GM19467 (cell line): ENCODE measurements around the gene ZBTB7B.

ENCODE experiments used
- ATAC-seq: cut with Tn5 transposase; IDR thresholded peaks from one replicate; pipeline ENCODE4 v1.9.1; 2021; ENCODE audit warnings: mild to moderate bottlenecking, moderate library complexity; ENCODE audit not compliant: unreplicated experiment

ZBTB7B gene

GRCh38 chr1:155001675-155002463 is 733 bp upstream of the ZBTB7B start:
- ATAC-seq, result peak; percentile 49

DNA sequence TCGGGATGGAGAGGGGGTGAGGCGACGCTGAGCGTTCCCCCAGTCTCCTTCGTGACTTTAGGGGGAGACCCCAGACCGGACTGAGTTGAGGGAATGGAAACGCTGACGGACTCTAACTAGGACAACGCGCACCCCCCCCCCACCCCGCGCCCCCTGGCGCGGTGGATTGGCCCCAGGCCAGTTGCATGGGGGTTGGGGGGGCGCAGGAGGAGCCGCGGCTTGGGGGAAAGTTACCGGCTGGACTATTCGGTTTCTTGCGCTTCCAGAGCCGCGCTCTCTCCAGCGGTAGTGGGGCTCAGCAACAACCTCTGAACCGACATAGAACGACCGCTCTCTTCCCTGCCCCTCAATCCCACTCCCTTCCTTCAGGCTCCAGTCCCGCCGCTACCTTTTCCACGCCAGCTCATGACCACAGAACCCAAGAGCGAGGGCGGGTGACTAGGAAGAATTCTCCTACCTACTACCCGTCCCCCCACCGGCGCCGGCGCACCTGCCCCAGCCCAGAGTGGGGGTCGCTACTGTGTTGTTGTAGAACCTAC is 694 bp downstream of the ZBTB7B start:
- ATAC-seq, result no peak

GRCh38 chr1:155003766-155004351 is 1.3 kb downstream of the ZBTB7B start:
- no peak for ATAC-seq

DNA sequence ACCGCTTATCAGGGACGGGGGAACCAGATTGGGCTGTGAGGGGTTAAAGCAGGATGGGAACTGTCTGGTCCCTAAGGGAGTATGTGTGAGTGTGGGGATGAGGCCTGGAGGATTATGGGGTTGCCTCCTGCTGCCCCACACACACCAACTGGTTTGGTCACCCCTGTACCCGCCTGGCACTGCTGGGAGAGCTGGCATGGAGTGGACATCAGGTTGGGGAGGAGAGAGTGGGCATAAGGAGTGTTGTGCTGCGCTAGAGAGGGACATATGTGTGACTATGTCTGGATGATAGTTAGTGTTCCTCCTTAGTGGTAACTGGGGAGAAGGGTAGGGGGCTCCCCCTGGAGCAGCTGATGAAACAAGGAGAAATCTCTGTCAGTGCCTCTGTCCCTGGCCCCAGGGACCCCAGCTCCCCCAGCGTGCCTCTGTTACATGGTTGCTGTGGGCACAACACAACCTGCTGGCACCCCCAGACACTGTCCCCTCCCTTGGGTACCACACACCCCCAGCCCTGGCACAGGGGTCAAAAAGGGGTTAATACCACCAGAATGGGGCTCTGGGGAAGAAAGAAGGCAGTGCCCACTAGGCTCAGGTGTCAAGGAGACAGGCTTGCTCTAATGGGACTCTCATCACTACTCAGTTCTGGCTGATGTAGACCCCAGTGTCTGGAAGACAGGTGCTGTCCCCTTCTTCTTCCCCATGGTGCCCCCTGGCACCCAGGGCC is 1.9 kb downstream of the ZBTB7B start:
- ATAC-seq, result no peak

- no peak for ATAC-seq
Observed at GRCh38 chr1:155005076-155006011, 2.7 kb downstream of the ZBTB7B start.

- ATAC-seq, result no peak
Observed at GRCh38 chr1:155006601-155007101, 4.0 kb downstream of the ZBTB7B start.

DNA sequence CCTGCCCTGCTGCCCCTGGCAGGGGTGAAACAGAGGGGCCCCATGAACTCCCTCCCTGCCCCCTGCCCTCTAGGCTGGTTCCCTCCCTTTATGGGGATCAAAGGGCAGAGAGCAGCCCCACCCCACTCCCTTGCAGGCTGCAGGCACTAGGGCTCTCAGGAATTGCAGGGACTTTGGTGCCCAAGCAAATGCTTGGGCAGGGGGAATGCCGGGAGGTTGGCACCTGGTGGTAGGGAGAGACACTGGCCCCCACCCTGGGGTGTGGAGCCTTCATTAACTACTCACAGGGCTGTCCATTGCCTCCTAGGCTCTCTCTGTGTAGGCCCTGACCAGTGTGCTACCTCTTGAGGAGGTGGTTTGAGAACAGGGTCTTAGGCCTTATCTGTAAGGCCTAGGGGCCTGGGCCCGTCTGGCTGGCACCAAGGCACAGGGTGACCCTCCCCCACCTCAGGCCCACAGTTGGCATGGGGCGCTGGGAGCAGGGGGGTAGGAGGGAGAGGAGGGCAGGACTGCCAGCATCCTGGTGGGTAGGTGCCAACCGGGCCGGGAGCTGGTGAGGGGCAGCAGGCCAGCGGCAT is 4.7 kb downstream of the ZBTB7B start:
- no peak for ATAC-seq

DNA sequence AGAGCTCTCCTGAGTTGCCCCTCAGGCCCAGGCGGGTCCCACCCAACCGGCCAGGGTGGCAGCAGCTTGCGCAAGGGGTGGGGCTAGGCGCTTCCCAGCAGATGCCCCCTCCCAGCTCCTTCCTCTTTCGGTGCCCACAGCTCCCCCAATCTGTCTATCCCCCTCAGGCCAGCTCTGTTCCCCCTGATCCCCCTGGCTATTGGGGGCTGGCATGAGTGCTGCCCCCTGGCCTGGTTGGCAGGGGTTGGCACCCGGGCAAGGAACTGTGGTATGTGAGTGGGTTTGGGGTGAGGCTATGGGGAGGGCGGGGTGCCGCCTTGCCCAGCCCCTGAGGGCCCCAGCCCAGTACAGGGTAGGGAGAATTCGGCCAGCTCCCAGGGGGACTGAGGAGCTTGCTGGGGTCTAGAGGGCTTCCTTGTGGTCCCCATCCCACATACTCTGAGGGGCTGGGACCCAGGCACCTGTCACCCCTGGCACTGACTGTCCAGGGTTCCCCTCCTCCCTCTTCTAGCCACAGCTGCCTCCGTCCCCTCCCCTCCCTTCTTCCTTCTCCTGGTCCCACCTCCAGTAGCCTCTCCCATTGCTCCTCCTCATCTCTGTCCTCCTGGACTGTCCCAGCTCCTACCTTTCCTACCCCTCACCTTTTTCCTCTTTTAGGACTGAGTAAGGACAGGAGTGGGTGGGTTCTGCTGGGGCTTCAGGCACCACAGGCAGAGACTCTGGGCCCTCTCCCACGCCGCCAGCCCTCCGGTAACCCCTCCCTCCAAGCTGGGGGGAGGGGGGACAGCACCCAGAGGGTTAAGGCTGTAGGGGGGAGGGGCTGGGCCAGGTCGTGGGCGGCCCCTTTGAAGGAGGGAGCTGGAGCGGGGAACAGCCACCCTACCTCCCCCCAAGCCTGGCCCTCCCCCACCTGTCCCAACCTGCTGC is 5.7 kb downstream of the ZBTB7B start:
- no peak for ATAC-seq

DNA sequence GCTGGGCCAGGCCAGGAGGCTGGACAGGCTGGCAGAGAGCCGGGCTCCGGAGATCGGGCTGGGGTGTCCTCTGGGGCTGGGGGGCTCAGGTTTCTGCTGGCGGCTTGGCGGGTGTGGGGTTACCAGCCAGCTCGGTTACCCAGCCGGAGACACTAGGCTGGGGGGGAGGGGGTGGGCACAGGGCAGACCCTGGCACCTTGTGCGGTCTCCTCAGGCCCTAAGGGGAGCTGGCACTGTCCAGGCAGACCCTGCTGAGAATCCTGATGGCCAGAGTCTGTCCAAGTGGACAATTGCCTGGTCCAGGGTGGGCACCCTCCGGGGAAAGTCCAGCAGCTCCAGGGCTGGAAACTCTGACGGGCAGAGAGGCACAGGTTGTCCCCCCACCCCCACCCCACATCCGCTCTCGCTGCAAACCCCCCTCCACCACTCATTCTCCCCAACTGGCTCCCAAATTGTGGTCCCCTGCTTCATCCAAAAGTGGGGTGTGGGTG is 6.7 kb downstream of the ZBTB7B start:
- no peak for ATAC-seq

DNA sequence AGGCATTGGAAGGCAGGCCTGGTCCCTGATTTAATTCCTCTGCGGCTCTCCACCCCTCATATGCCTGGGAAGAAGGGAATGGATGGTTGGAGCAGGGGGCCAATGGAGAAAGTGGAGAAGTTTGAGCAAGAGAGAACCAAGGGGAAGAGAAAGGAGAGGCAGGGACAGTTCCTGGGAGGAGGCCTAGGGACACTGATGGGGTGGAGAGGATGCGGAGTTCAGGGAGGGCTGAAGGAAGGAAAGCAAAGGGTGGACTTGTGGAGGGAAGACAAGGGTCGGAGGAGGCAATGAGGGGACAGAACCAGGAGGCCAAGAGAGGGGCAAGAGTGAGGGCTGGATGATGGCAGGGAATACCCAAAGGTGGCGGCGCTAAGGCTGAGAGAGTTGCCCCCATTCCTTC is 7.1 kb downstream of the ZBTB7B start:
- ATAC-seq, result no peak

DNA sequence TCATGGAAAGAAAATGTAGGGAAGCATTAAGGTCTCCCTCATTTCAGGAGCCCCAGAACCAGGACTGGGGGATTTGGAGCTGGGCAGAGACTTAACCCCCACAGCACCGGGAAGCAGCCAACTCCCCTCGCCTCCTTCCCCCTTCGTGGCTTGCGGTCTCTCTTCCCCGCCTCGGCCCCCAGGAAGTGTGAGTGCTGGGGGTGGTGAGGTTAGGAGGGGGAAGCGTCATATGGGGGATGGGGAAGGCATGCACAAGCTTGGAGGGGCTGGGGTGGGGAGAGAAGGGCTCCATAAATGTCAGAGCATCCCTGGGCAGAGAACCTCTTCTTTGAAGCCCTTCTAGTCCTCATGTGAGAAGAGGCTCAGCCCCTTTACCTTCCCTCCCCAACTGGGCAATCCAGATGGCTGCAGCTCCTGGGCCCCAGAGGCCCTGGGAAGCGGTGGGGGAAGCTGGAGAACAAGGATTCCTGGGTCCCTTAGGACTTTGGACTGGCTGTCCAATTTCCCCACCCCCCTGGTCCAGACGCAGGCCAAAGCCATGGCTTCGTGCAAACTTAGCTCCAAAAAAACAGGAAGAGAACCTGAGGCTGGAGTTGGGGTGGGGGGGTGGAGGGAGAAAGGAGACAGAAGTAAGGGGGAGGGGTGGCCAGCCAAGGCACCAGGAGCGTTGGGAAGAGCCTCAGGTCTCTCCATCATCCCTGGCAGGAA is 7.8 kb downstream of the ZBTB7B start:
- ATAC-seq, result no peak

DNA sequence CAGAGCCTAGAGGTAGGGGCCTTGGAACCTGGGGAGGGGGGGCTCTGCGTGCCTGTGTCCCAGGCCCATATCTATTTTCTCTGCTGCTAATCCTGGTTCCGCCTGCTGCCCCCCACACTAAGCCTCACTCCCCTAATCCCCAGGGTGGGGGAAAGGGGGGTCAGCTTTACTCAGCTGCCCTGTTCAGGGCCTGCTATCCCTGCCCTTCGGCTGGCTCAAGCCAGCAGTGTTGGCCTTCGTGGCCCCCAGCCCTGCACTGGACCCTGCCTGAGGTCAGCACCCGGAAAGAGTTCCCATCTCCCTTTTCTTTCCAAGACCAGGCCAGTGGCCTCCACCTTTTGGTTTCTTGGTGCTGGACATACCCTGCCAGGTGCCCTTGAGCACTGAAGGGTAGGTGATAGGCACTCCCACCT is 8.4 kb downstream of the ZBTB7B start:
- ATAC-seq, result no peak

DNA sequence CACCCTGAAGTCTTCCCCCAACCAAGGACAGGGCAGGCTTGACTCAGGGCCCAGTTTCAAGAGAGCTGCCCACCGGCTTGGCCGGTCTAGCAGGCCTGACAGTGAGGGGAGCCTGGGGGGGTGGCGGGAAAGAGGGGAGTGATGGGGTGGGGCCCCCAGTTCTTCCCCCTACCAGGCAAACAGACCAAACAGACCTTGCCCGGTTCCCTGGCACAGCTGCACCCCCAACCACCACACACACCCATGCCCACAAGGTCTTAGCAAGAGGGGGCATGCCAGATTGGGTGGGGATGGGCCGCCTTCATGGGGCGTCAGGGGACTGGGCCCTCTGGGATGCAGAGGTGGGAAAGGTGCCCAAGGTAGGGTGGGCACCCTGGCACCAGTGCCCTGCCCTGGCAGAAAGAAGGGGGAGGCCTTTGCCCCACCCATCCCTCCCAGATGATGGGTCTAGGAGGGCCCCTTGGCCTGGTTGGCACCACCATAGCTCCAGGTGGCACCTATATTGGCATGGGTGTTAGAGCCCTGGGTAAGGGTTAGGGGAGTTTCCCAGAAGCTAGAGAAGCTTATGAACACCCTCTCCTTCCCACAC is 8.9 kb downstream of the ZBTB7B start:
- ATAC-seq, result no peak

DNA sequence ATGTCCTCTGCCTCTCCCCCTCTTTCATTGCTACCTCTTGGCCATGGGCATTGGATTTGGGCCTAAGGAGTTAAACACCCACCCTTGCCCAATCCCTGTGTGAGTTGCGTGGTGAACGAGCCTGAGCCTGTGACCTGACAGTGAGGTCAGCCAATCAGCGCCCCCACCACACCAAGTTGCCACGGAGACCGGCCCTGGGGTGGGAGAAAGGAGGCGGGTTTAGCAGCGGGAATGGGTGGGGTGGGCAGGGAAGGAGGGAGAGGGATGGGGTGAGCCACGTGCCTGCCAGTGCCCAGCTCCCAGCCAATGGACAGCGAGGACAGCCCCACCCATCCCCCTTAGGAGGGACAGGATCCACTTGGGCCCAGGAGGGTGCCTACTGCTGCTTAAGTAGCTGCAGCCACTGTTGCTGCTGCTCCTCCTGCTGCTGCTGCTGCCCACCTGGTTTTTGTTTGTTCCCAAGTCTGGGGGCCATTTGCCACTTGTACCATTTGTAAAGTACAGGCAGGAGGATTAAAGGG is 9.5 kb downstream of the ZBTB7B start:
- no peak for ATAC-seq

DNA sequence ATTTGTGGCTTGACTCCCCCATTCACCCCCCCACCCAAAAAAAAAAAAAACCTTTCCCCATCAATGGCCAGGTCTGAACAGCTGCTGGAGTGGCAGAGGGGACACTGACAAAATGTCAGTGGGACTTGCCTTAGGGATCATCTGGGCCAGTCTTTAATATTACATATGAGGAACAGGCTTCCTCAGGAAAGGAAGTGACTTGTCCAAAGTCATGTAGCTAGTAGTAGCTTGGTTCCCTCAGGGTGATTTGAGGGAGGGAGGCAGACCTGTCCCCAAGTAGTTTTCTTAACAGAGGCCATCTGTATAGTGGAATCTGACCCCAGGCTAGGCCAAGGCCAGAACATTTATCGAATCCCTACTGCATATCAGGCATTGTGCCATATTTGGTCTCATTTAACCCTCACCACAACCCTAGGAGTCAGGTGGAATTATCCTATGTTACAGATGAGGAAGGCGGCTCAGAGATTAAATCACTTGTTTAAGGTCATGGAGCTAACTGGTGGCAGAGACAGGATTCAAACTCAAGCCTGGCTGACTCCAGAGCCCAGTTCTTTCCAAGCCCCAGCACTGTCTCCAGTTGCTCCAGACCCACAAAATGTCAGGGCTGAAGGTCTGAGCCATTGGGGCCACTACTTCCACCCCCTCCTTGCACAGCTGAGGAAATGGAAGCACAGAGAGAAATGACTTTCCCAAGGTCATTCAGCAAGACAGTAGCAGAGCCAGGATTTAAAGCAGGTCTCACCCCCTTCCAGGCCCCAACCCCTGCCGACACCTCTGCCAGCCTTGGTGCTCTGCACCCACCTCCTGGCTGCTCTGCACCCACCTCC is 10.4 kb downstream of the ZBTB7B start:
- no peak for ATAC-seq

DNA sequence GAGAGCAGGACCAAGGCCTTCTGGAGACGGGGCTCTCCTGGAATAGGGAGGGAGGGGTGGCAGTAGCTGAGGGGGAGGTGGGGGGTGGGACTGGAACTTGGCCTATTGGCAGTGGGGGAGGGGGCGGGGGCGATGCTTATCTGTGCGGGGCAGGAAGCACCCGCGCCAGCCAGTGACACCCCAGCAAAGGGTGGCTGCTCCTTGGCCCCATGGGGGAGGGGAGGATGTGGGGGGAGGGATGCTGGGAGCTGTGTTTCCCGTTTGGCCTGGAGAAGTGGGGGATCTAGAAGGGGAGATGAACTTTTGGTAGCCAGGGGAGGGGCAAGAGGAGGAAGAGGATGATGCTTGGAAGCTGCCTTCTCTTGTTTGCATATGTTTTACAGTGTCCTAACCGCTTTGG is 11.0 kb downstream of the ZBTB7B start:
- no peak for ATAC-seq
